SJCRH30 (cell line): ENCODE data around the gene IGHMBP2. TPM values are rescaled to one million over a fixed set of nuclear protein-coding genes. Genes with fewer than 3 reads are reported as not detected.
"Not testable (repeated sequence)": the region's sequence is repeated elsewhere in the genome, so short reads cannot be mapped to it uniquely, and the experiment has no call there.

ENCODE experiments used
- DNase-seq, 2 experiments: peaks; one replicate each; pipeline ENCODE4 v3.0.0-alpha.2; 2015 to 2020
- H3K27ac ChIP-seq: fragments of 250-450 bp; sonication (Bioruptor Pico); 2 replicates; pipeline ENCODE4 v1.5.1; 2020; ENCODE audit warnings: mild to moderate bottlenecking, moderate library complexity
- H3K27me3 ChIP-seq: fragments of 250-450 bp; sonication (Bioruptor Pico); 2 replicates; pipeline ENCODE4 v1.5.1; 2020; ENCODE audit warnings: mild to moderate bottlenecking, moderate library complexity
- H3K36me3 ChIP-seq: fragments of 250-450 bp; sonication (Bioruptor Pico); 2 replicates; pipeline ENCODE4 v1.5.1; 2020; ENCODE audit warnings: mild to moderate bottlenecking, moderate library complexity
- H3K4me1 ChIP-seq: fragments of 250-450 bp; sonication (Bioruptor Pico); 2 replicates; pipeline ENCODE4 v1.5.1; 2020; ENCODE audit warnings: mild to moderate bottlenecking, moderate library complexity
- H3K4me3 ChIP-seq: fragments of 250-450 bp; sonication (Bioruptor Pico); 2 replicates; pipeline ENCODE4 v1.5.1; 2020; ENCODE audit warnings: mild to moderate bottlenecking, moderate library complexity
- H3K9me3 ChIP-seq: fragments of 250-450 bp; sonication (Bioruptor Pico); replicated peaks from 2 replicates; pipeline ENCODE4 v1.5.1; 2020; ENCODE audit warnings: mild to moderate bottlenecking, moderate library complexity
- total RNA-seq: library from RNA; depleted of rRNA; stranded (reverse); fragments of >200 nt; shearing (Covaris generic); gene quantifications from 2 replicates; pipeline ENCODE4 v1.2.3, GENCODE V29; 2014

IGHMBP2 gene
- total RNA-seq, 1 experiment from 2014 or later, result 11.1 TPM

DNA sequence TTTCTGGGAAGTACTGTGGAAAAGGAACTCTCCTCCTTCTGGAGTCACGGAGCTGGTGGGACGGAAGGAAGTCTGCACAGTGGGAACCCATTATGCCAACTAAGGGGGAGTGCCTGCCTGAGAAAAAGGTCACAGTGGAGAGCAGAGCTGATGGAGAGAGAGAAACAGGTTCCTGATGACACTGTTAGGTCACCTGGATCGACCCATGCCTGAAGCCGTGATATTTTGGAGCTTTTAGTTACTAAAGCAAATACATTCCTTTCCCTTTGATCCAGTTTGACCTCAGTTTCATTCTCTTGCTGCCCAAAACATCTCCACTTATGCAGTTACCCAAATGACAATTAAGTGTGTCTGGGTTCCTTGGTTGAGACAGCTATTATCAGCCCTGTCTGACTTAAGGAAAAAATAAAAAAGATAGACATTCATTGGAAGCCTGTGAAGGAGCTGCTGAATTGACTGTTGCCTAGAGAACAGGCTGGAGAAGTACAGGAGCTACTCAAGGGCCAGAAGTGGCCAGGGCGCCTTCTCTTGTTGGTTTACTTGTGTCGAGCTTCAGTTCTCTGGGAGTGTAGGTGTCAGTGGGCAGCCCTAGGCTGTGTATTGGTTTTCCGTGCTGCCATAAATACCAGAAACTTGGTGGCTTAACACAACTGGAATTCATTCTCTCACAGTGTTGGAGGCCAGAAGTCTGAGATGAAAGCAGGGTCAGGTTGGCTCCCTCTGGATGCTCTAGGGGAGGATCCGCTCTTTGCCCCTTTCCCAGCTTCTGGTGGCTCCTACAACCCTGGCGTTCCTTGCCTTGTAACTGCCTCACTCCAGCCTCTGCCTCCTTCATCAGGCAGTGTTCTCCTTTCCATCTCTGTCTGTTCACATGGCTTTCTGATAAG is 63.4 kb downstream of the IGHMBP2 start:
- DNase-seq, result no peak
- Histone ChIP-seq H3K9me3 (no peaks in the 10 kb centered on the region), H3K4me3 (no peak overlapping the region), H3K27me3 (no peaks in the 10 kb centered on the region), H3K36me3 (no peaks in the 10 kb centered on the region), H3K4me1 (no peaks in the 10 kb centered on the region; the same call in 1 of the 2 replicates), H3K27ac (no peak overlapping the region)

DNA sequence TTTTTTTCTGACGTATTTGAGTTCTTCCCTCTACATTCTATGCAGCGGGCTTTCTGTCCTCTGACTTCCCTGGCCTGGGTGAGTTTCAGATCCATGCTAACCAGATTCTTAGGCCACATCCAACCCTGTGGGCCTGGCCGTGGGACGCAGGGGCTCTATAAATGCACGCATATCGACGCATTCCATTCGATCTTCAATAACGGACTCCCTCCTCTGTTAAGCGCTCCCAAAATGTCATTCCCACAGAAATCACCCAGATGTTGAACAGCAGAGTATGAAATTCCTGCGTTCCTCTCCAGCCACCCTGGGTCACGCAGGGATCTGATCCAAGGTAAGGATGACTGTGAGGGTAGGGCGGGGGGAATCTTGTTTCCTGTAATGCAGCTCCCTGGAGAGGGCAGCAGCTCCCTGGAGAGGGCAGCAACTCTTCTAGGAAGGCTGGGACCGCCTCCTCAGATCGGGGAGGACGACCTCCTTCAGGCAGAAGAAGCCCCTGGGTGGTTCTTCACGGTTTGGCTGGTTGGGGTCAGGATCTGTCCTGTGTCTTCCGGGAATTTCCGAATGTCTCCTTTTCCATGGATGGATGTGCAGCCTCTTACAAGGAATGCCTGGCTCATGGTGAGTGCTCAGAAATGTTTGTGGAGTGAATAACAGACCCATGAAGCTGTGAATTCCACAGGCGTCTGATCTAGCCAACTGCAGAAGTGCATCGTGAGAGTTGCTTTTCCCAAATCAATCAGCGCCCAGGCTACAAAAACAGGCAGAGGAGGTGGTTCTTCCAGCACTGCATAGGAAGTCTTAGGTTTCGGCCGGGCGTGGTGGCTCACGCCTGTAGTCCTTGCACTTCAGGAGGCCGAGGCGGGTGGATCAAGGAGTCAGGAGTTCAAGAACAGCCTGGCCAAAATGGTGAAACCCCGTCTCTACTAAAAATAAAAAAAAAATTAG is 64.9 kb downstream of the IGHMBP2 start:
- no peaks in the 10 kb centered on the region for H3K9me3 ChIP-seq
- H3K27me3 ChIP-seq, result no peaks in the 10 kb centered on the region
- H3K4me1 ChIP-seq, result no peaks in the 10 kb centered on the region; the same call in 1 of the 2 replicates
- no peak for DNase-seq
- no peak overlapping the region for H3K4me3 ChIP-seq
- H3K27ac ChIP-seq, result no peak overlapping the region
- H3K36me3 ChIP-seq, result no peaks in the 10 kb centered on the region

DNA sequence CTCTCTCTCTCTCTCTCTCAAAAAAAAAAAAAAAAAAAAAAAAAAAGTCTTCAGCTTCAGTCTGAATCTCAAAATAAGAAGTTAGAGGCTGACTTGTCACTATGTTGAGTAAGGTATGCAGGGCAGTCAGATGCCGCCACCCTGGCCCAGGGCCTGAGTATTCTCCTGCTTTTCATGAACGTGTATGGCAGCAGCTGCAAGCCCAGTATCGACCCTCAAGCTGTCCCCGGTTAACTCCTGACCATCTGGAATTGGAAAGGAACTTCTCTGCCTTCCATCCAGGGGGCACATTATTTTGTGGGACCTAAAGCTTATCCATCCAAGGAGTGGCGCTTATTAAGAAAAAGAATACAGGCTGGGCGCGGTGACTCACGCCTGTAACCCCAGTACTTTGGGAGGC is 65.7 kb downstream of the IGHMBP2 start:
- H3K4me1 ChIP-seq, result no peaks in the 10 kb centered on the region; the same call in 1 of the 2 replicates
- H3K27ac ChIP-seq, result no peak overlapping the region
- no peak for DNase-seq
- H3K27me3 ChIP-seq, result no peaks in the 10 kb centered on the region
- no peak overlapping the region for H3K4me3 ChIP-seq
- H3K9me3 ChIP-seq, result no peaks in the 10 kb centered on the region
- H3K36me3 ChIP-seq, result no peaks in the 10 kb centered on the region

DNA sequence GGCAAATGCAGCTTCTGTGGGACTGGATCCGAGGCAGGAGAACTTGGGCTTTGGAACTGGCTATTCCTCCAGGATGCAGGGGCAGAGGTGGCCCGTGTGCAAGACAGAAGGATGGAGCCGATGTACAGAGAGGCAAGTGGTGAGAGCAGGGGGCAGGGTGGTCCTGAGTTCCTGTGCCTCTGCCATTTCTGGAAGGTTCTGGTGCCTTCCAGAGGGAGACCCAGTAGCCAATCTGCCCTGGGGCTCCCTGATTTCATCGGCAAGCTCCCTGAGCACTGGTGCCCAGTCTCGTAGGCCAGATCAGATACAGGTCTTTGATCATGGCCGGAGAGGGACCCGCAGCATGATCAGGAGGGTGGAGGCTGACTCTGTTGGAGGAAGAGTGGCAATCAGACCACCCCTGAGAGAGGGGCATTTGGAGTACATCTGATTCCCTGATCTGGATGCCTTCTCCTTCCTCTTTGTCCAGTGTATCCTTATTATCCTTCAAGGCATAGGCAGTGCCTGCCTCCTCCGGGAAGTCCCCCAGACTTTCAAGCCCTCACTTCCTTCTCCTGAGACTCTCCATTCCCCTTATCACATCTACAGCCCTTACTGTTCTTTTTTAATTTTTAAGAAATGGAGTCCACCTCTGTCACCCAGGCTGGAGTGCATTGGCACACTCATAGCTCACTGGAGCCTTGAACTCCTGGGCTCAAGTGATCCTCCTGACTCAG is 67.4 kb downstream of the IGHMBP2 start:
- Histone ChIP-seq H3K27ac (no peak overlapping the region), H3K4me3 (no peak overlapping the region), H3K27me3 (no peaks in the 10 kb centered on the region), H3K9me3 (no peaks in the 10 kb centered on the region), H3K36me3 (no peaks in the 10 kb centered on the region), H3K4me1 (no peaks in the 10 kb centered on the region; the same call in 1 of the 2 replicates)
- no peak for DNase-seq

DNA sequence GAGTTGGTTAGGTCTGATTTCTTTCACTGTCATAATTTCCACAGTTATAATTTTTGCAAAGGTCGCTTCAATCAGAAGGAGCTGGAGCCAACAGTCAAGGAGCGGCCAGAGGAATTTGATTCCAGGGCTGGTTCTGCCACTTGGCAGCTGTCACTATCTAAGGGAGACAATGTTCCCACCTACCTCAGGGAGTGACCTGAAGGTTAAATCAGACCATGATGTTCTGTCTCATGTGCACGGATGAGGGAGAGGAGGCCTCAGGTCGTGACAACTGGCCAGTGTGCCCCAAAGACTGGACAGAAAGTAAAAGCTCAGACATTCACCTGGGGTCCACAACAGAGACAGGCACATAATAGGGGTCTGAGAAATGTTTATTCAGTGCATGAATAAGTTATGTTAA is 69.5 kb downstream of the IGHMBP2 start:
- H3K9me3 ChIP-seq, result no peaks in the 10 kb centered on the region
- no peaks in the 10 kb centered on the region for H3K4me1 ChIP-seq
- H3K27me3 ChIP-seq, result no peaks in the 10 kb centered on the region
- H3K27ac ChIP-seq, result no peak overlapping the region
- H3K4me3 ChIP-seq, result no peak overlapping the region
- H3K36me3 ChIP-seq, result no peaks in the 10 kb centered on the region
- no peak for DNase-seq

DNA sequence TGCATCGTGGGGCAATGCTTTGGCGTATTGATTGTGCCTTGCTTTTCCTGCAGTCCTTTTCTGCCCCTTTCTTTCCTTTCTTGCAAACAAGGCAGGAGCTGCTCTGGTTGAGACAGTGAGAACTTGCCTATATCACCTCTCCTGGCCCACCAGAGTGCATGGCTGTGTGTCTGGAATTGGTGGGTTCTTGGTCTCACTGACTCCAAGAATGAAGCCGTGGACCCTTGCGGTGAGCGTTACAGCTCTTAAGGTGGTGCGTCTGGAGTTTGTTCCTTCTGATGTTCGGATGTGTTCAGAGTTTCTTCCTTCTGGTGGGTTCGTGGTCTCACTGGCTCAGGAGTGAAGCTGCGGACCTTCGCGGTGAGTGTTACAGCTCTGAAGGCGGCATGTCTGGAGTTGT is 70.0 kb downstream of the IGHMBP2 start:
- not testable (repeated sequence) for H3K27ac ChIP-seq, H3K36me3 ChIP-seq, H3K27me3 ChIP-seq, H3K4me1 ChIP-seq, H3K9me3 ChIP-seq, DNase-seq, H3K4me3 ChIP-seq

DNA sequence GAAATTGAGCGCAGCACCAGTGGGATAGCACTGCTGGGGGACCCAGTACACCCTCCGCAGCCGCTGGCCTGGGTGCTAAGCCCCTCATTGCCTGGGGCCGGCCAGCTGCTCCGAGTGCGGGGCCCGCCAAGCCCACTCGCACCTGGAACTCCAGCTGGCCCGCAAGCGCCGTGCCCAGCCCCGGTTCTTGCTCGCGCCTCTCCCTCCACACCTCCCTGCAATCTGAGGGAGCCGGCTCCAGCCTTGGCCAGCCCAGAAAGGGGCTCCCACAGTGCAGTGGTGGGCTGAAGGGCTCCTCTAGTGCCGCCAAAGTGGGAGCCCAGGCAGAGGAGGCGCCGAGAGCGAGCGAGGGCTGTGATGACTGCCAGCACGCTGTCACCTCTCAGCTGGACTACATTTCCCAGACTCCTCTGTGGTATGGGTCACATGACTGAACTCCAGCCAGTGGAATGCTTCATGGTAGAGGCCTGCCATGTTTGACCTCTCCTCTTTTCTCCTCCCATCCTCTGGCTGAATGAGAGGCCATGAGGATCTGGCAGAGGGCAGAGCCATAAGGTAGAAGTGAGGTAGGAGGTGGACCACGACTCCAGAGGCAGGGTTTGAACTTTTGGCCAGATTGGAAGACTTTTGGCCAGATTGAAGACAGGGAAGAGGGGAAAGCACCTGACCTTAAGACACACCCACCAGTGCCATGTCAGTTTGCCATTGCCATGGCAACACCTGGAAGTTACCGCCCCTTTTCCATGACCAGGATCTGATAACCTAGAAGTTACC is 70.9 kb downstream of the IGHMBP2 start:
- H3K27me3 ChIP-seq, result no peaks in the 10 kb centered on the region
- H3K9me3 ChIP-seq, result no peaks in the 10 kb centered on the region
- H3K4me1 ChIP-seq, result no peaks in the 10 kb centered on the region
- no peak overlapping the region for H3K4me3 ChIP-seq
- peak in 1 of 2 experiments; percentile 15 for DNase-seq
- H3K36me3 ChIP-seq, result no peaks in the 10 kb centered on the region
- H3K27ac ChIP-seq, result no peak overlapping the region

DNA sequence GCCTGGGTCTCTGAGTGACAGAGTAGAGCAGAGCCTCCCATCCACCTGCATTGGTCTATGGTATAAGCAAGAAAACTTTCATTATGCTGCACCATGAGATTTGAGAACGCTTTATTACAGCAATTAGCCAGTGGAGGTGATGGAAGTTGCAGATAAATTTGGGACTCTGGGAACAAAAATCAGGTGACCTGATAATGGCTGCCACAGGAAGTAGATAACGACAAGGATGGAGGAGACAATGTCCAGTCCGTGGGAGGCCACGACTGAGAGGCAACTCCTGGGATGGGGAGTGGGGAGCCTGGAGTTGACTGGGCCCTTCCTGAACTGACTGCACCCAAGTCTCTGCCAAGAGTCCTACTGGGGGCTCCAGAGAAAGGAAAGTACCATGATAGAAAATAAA is 72.4 kb downstream of the IGHMBP2 start:
- no peak overlapping the region for H3K4me3 ChIP-seq
- H3K27me3 ChIP-seq, result no peaks in the 10 kb centered on the region
- no peak overlapping the region for H3K27ac ChIP-seq
- no peak for DNase-seq
- no peaks in the 10 kb centered on the region for H3K9me3 ChIP-seq
- no peaks in the 10 kb centered on the region for H3K4me1 ChIP-seq
- no peaks in the 10 kb centered on the region for H3K36me3 ChIP-seq

DNA sequence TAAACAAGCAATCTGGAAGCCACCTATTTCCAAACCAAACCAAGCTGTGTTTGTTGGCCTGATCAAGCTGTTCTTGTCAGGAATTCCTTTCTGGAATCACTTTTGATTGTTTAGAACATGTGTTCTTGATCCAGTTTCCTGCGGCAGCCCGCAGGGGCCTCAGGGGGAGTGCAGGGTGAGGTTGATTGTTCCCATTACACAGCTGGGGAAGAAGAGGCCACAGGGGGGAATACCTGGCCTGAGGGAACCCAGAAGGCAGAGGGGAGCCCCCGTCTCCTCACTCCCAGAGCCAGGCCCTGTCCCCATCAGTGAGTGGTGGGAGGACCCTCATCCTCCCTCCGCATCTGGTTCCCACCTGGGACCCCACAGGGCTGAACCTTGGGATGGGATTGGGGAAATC is 72.9 kb downstream of the IGHMBP2 start:
- Histone ChIP-seq H3K4me1 (no peaks in the 10 kb centered on the region), H3K36me3 (no peaks in the 10 kb centered on the region), H3K27ac (no peak overlapping the region), H3K27me3 (no peaks in the 10 kb centered on the region), H3K9me3 (no peaks in the 10 kb centered on the region), H3K4me3 (no peak overlapping the region)
- DNase-seq, result no peak

DNA sequence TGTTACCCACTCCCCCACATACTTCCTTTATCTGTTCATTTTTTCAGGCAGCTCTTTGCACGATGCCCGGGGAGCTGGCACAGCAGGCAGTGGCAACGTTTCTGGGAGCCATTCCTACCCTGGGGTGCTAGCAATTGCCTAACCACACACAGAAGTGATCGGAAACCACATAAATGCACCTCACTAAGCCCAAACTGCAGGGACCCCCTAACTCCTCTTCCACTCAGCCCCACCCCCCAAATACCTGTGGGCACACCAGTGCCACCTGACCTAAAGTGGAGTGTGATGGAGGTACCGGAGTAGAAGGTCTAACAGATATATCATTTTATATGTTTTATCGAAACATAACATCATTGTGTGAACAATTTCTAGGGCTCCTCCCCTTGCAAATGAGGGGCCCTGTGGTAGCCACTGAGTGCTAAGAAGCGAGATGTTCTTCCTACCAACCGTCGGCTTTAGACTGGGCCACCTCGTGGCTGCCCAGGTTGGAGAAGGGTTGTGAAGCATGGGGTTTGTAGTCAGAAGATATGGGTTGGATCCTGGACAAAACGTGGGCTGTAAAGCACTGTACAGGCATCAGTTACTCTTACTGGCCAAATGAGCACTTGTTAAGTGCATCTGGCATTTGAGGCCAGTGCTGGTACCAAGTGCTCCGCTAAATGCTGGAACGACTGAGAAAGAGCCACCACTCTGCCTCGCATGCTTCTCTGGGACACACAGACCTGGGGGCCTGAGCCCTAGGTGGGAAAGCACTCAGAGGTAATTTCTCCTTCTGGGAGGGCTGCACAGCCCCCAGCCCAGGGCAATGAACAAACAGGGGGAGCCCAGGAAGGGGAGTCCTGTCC is 74.3 kb downstream of the IGHMBP2 start:
- no peak for DNase-seq

DNA sequence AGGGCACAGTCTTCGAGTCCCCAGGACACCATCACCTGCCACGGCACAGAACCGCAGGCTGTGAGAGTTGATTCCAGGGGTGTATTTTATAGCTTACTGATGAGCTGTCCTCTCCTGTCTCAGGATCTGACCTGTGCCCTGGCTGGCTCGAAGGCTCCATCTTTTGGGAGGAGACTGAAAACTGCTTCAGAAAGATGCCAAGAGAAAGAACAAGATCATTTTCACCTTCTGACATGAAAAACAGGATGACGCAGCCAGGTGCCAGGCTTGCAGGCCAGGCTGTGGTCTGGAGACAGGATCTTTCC is 74.9 kb downstream of the IGHMBP2 start:
- no peaks in the 10 kb centered on the region for H3K36me3 ChIP-seq
- no peak for DNase-seq
- H3K9me3 ChIP-seq, result no peaks in the 10 kb centered on the region
- H3K27ac ChIP-seq, result no peak overlapping the region
- H3K4me3 ChIP-seq, result no peak overlapping the region
- H3K27me3 ChIP-seq, result no peaks in the 10 kb centered on the region
- no peaks in the 10 kb centered on the region for H3K4me1 ChIP-seq

More for the DNA sequence above, 74.3 kb downstream of the IGHMBP2 start:
- Histone ChIP-seq H3K4me3 (no peak overlapping the region), H3K27ac (no peak overlapping the region), H3K36me3 (no peaks in the 10 kb centered on the region), H3K27me3 (no peaks in the 10 kb centered on the region), H3K9me3 (no peaks in the 10 kb centered on the region), H3K4me1 (no peaks in the 10 kb centered on the region)

DNA sequence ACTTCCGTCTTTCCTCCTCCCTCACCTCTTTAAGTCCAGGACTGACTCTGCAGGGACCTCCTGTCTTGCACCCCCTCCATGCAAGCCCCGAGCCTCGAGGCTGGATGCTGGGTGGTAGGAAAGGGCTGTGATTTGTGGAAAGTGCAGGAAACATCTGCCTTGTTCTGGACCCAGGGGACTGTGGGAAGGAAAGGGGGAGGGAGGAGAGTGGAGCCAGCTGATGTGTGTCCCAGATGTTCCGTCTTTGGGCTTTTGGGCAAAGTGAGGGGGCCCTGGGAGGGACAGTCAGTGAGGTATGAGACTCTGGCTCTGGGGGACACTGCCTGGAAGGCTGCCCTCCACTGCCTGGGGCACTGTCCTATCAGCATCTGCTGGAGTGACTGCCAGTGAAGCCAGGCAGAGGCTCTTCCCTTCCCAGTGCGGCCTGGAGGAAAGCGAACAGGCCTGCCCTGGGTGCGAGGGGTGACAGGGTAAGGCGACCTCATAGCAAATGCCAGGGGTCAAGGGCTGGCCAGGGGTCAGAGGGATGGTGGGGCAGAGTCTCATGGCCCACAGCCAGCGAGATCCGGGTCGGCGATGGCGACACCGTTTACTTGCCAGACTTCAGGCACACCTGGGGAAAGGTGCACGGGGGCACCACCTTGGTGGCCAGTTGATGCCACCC is 75.4 kb downstream of the IGHMBP2 start:
- Histone ChIP-seq H3K4me1 (no peaks in the 10 kb centered on the region), H3K27ac (no peak overlapping the region), H3K9me3 (no peaks in the 10 kb centered on the region), H3K36me3 (no peaks in the 10 kb centered on the region), H3K4me3 (no peak overlapping the region), H3K27me3 (no peaks in the 10 kb centered on the region)
- DNase-seq, result no peak
